ENCODE data around the gene SERPINB10.
"Not testable (repeated sequence)": the region's sequence is repeated elsewhere in the genome, so short reads cannot be mapped to it uniquely, and the experiment has no call there.

Gene SERPINB10

DNA sequence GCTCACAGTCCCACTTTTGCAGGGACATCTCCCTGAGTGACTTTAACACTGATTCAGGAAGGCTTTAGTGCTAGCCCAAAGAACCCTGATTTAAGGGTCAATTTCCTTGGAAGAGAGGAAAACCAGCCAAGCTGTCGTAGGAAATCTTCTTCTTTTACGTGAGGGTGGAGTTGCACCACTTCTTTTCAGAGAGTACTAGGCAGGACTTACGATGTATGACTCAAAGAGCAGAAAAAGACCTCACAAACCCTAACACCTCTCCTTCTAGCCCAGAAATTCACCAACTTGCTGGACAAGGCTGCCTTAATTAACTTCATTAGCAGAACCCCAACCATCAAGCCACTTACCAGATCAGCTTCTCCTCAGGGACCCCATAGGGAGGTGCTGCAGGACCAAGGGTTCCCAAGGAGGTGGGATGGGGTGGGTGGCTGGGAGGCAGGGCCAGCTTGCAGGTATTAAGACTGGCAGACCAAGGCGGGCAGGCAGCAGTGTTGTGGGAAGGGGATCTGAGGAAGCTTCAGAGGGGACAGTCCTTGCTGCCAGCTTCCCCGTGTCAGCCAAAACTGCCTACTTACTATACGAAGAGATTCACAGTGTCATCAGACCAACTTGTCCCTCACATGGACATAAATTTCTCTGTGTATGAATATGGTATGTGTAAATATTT, 13.5 kb upstream of the SERPINB10 start:
- no peak for DNase-seq

DNA sequence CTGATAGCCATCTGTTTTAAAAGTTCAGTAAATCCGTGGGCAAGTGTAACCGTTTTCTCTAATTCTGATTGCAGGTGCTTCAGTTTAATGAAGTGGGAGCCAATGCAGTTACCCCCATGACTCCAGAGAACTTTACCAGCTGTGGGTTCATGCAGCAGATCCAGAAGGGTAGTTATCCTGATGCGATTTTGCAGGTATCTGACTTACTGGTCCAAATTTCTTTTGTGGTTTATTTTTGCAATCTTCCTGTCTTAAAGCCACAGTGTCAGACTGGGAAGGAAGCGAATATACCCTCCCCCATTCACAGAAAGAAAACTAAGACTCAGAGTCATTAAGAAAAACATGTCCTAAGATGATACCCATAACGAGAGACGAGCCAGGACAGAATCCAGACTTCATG, 12.6 kb upstream of the SERPINB10 start:
- no peak for DNase-seq

- no peak for DNase-seq
These were observed 10.7 kb upstream of the SERPINB10 start for GRCh38 chr18:63897072-63897471.

DNA sequence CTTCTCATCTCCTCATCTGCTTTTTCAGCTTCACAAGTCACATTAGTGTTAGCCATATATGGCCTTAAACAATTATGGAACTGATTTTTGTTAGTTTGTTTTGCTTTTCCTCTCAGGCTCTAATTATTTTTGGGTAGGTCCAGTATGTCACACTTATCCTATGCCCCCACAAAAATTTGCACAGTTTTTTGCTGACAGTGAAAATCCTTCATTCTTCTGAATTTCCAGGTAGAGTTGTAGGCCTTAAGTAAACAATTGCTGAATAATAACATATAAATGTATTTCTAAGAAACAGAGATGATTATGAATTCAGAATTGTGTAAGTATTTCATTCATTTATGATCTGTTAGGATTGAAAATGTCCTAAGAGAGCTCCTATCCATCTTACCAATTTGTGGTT, 8.6 kb upstream of the SERPINB10 start:
- DNase-seq, result no peak

GRCh38 chr18:63903851-63904570, 3.7 kb upstream of the SERPINB10 start:
- no peak for DNase-seq

GRCh38 chr18:63904694-63905093, 3.1 kb upstream of the SERPINB10 start:
- no peak for DNase-seq

- DNase-seq, result no peak
These were observed 2.4 kb upstream of the SERPINB10 start for GRCh38 chr18:63905361-63905760.

DNA sequence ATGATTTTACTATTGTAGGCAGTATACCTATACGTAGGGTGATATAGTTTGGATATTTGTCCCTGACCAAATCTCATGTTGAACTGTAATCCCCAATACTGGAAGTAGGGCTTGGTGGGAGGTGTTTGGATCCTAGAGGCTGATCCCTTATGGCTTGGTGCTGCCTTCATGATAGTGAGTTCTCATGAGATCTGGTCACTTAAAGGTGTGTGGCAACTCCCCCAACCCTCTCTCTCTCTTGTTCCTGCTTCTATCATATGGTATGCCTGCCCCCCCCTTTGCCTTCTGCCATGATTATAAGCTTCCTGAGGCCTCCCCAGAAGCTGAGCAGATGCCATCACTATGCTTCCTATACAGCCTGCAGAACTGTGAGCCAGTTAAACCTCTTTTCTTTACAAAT, 1.7 kb upstream of the SERPINB10 start:
- DNase-seq, result no peak

DNA sequence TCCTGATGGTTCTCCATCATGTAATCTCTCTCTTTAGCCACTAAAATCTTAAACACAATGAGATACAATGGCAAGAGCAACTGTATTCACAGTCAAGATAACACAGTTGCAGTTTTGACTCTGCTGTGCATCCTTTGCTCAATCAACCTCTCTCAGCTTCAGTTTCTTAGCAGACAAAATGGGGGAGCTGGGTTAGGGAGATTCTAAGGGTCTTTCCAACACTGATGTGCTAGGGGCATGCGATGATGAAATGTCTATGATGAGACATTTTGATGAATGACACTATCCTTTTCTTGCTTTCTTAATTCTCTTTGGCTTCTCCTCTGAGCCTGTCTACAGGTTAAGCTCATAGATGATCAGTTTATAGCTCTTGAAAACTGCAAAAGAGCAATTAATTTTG, 1.1 kb downstream of the SERPINB10 start:
- no peak for DNase-seq

- no peak for DNase-seq
These were observed 2.1 kb downstream of the SERPINB10 start for GRCh38 chr18:63909870-63910269.

DNA sequence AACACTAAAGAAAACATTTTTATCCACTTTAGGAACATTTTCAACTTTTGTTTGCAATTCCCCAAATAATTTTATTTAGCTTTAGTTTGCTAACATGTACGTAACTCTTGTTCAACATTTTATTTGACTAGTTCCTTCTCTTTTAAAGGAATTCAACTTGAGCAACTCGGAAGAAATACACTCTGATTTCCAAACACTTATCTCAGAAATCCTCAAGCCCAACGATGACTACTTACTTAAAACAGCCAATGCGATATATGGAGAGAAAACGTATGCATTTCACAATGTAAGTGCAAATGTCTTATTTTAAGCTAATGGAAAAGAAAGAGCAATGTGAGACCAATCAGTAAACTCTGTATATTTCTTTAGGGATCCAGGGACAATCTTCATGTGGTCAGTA, 10.1 kb downstream of the SERPINB10 start:
- DNase-seq, result no peak

DNA sequence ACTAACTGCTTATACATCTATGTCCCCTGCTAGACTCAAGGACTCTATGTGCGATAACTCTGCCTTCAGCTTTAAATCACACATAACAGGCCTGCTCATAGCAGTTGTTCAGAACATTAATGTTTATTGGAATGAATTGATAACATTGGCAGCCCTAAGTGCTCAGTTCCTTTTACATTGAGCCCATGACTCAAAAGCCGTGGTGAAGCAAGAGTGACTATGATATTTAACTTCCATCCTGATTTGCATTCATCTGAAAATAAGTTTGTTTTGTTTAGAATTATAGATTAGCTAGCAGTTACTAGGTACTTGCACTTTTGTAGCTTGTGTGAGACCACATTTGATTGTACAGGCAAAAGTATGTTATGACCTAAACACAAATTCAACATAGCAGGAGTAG, 14.3 kb downstream of the SERPINB10 start:
- DNase-seq, result no peak

DNA sequence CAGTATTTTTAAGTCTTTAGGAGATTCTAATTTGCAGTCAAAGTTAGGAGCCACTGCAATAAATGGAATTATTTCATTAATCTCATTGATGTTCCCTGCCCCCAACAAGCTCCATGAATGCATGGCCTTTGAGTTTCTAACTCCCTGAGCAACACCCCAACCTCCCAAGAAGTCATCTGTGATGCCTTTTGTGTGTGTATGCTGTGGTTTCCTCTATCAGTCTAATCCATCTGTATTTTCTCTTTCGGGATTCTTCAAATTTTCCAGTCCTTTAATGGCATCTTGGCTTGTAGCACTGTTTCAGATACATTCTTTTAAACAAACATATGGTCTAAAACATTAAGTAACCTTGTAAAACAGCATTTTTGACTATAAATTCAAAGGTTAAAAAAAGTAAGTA, 16.8 kb downstream of the SERPINB10 start:
- DNase-seq, result no peak

GRCh38 chr18:63928331-63928730, 20.6 kb downstream of the SERPINB10 start:
- DNase-seq, result no peak

- not testable (repeated sequence) for DNase-seq
These were observed 21.6 kb downstream of the SERPINB10 start for GRCh38 chr18:63929369-63929768.

DNA sequence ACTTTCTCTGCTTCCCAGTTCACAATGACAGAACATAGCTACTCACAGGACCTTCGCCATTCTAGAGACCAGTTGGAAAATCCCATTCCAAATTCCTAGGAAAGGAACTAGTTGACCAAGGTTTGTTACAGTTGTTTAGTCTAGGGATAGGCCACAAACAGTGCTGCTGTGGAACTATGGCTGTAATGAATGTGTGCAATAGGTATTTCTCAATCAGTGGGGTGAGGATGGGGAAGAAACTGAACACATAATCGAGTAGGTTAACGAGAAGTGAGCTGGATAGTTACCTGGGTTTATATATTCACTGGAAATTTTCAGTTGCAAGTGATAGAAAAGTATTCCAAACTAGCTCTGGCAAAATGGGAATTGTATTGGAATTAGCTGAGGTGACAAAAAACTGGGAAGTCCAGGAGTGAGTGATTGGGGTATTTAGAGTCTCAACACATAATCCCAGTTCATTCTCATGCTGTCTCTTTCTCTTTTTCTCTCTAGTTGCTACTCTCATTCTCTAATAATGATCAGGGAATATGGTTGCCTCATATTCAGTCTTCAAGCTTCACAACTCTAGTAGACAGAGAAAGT, 23.1 kb downstream of the SERPINB10 start:
- no peak for DNase-seq

GRCh38 chr18:63936156-63936931, 28.6 kb downstream of the SERPINB10 start:
- peak; percentile 2 for DNase-seq

- no peak for DNase-seq
These were observed 29.2 kb downstream of the SERPINB10 start for GRCh38 chr18:63936932-63937393.

- DNase-seq, result no peak
These were observed 32.2 kb downstream of the SERPINB10 start for GRCh38 chr18:63940008-63940407.

- not testable (repeated sequence) for DNase-seq
These were observed 32.8 kb downstream of the SERPINB10 start for GRCh38 chr18:63940543-63941050.

GRCh38 chr18:63947051-63947790, 39.5 kb downstream of the SERPINB10 start:
- DNase-seq, result no peak

GRCh38 chr18:63949068-63949737, 41.4 kb downstream of the SERPINB10 start, which contains the start of gene HMSD:
TSS of gene HMSD (plus strand) at chr18:63949301. CDS start at chr18:63953456, 4,155 bp downstream.
- peak; percentile 67 for DNase-seq
